HG02759 (cell line): Measurements from ENCODE around the gene NCK1.
A peak's percentile ranks its signal among the peaks of the same experiment; 100 is the strongest.

Experiments
- ATAC-seq: cut with Tn5 transposase; IDR thresholded peaks from one replicate; pipeline ENCODE4 v1.9.1; 2021; ENCODE audit warnings: mild to moderate bottlenecking, moderate library complexity; ENCODE audit not compliant: unreplicated experiment

Gene NCK1

GRCh38 chr3:136861890-136862616, at the start of gene NCK1:
Gene NCK1 (plus strand): TSS chr3:136862208. CDS start chr3:136928002, 65,794 bp downstream.
- peak; percentile 96 for ATAC-seq

- ATAC-seq = no peak
Observed at GRCh38 chr3:136817448-136817847, 44.6 kb upstream of the NCK1 start.

GRCh38 chr3:136818191-136818768, 43.7 kb upstream of the NCK1 start:
- peak; percentile 23 for ATAC-seq

GRCh38 chr3:136818769-136819391, 43.1 kb upstream of the NCK1 start, which contains the start of gene SLC35G2:
Gene SLC35G2 (plus strand): TSS chr3:136819126. CDS start chr3:136854461, 35,335 bp downstream.
- ATAC-seq = peak; percentile 47

GRCh38 chr3:136819392-136819730, 42.6 kb upstream of the NCK1 start:
- ATAC-seq = peak; percentile 41

- peak; percentile 40 for ATAC-seq
Observed at GRCh38 chr3:136819731-136820679, 42.0 kb upstream of the NCK1 start.

DNA sequence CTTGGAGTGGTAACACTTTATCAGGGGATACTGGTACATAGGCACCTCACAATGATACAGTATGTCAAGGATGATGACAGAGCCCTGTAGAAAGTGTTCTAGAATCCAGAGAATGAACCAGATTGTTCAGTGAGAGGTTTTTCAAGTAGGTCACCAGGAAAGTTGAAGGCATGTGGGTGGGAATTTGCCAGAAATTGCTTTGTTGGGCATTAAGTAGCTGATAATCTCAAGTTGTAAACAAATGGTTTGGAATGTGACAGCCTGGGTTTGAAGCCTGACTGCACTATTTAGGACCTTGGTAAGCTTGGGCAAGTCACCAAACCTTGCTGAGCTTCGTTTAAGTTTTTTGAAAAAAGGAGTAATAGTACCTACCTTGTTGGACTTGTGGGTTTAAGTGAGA, 30.5 kb upstream of the NCK1 start:
- ATAC-seq = no peak

- no peak for ATAC-seq
Observed at GRCh38 chr3:136835089-136835812, 26.8 kb upstream of the NCK1 start.

DNA sequence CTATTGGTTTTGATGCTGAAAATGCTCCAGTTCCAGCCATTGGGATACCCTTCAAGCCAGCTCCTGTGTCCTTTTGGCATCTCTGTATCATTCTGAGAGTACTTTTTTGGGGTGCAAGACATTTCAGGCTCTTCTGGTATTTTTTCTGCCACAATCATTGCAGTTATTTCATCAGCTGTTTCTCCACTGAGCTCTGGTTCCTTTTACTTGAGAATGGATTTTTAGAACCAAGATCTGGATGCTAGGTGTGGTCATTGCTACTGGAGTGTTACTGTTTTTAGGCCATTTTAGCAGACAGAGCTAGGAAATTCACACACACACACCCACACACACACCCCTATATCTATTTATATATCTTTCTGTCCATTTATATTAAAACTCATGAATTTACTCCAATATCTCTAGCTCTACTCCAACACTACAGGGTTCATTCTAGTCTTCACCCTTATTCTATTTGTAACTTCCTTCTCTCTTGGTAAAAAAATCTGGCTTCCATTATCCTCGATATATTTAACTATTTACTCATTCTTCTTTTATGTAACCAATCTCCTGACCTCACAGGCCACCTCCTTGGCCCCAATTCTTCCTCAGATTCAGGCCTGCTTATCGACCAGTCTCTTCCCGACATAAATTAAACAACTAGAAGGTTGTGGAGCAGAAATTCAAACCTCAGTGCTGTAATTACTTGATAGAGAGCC, 26.0 kb upstream of the NCK1 start:
- ATAC-seq = no peak

- no peak for ATAC-seq
Observed at GRCh38 chr3:136836511-136837156, 25.4 kb upstream of the NCK1 start.

- ATAC-seq = no peak
Observed at GRCh38 chr3:136838641-136839555, 23.1 kb upstream of the NCK1 start.

DNA sequence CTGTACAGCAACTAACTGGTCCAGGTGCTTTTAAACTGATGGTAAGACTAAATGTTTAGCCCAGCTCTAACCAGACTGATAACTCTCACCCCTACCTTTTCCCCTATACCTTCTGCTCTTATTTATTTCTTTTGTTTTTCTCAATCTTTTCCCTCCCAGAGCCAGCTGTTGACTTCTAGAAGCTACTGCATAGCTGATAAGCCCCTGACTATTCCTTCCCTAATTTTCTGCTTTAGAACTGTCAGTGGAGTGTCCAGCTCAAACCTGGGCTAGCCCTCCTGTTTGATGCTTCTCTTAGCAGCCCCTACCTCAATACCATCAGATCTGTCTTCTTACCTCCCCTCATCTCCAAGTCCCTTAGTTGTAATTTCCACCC, 22.5 kb upstream of the NCK1 start:
- no peak for ATAC-seq

GRCh38 chr3:136840252-136840651, 21.8 kb upstream of the NCK1 start:
- ATAC-seq = no peak

DNA sequence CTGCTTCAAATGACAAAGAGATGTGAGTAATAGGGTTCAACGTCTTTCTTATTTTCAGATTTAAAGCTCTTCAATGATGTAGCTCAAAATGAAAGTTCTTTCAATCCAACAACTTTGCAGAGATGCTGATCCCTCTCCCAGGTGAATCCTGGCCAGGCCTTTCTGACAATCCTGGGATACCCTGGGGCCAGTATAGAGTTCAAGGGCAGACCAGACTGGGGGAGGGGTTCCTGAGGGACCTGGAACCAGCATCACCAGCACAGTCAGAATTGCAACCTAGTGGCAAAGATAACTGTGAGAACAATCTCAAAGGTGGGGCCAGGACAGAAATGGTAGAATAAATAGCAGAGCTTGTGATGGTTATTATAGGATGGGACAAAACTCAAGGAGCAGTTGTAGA, 19.7 kb upstream of the NCK1 start:
- no peak for ATAC-seq

DNA sequence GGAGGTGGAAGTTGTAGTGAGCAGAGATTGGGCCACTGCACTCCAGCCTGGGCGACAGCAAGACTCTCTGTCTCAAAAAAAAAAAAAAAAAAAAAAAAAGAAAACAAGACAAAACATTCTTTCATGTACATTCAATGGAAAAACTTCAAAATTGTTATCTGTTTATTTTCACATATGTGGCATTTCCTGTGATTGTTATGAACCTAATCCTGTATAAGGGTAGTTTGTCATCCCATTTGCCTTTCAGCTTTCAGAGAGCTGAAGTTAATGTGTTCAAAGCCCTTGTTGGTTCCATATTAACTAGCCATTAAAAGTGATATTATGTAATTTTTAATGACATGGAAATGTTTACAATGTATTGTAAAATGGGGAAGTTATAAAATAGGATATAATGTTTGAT, 17.3 kb upstream of the NCK1 start:
- ATAC-seq = no peak

DNA sequence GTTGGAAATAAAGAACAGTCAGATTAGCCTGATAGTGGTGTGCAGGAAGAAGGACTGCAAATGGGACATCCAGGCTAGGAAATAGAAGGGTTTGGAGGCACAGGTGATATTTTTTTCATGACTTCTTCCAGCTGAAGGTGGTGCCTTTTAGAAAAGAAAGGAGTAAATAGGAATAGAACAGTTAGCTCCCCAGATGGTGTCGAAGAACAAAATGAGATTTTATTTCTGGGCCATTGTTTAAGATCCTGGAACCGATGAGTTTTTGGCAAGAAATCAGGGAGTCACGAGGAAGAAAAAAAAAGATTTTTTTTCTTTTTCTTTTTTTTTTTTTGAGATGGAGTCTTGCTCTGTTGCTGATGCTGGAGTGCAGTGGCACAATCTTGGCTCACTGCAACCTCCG, 9.8 kb upstream of the NCK1 start:
- no peak for ATAC-seq

GRCh38 chr3:136856665-136857064, 5.3 kb upstream of the NCK1 start:
- no peak for ATAC-seq

DNA sequence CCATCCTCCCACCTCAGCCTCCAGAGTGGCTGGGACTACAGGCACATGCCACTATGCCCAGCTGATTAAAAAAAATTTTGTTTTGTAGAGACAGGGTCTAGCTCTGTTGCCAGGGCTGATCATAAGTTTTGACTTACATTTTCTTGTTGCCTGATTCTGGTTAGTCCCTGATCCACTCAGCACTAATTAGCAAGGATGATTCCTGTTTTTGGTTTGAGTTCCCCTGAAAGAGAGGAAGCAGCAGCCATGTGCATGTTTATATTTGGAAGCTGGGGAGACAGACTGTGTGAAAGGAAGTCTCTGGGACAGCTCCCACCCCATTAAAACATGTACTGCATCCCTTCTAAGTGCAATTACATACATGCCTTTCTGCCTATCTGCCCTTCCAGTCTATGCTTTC, 3.6 kb upstream of the NCK1 start:
- ATAC-seq = no peak
